HG03064 (cell line): Measurements from ENCODE around the gene ASS1.
"Not testable (repeated sequence)": the region's sequence is repeated elsewhere in the genome, so short reads cannot be mapped to it uniquely, and the experiment has no call there.

Experiments used
- ATAC-seq: cut with Tn5 transposase; IDR thresholded peaks from one replicate; pipeline ENCODE4 v1.9.1; 2021; ENCODE audit warnings: low read depth; ENCODE audit not compliant: unreplicated experiment

ASS1 gene

DNA sequence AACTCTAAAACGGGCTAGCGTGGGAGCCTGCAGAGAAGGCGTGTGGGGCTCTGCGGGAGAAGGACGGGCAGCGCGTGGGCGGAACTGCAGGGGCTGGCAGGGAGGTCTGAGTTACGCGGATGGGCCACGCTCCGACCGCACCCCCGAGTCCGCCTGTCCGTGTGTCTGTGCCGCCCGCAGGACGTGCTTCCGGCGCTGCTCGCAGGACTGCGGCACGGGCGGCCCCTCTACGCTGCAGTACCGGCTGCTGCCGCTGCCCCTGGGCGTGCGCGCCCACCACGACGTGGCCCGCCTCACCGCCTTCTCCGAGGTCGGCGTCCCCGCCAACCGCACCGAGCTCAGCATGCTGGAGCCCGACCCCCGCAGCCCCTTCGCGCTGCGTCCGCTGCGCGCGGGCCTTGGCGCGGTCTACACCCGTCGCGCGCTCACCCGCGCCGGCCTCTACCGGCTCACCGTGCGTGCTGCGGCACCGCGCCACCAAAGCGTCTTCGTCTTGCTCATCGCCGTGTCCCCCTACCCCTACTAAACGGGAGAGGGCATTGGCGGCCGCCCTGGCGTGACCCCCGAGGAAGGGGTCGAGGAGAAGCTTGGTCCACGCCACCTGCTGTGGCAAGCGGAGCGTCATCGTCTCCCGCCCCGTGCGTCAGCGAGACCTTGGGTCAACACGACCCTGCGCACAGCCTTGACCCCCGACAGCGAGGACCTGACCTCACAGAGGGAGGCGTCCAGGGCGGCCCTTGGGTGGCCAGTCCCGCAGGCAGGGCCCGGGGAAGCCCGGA, 11.4 kb upstream of the ASS1 start:
- ATAC-seq: no peak

DNA sequence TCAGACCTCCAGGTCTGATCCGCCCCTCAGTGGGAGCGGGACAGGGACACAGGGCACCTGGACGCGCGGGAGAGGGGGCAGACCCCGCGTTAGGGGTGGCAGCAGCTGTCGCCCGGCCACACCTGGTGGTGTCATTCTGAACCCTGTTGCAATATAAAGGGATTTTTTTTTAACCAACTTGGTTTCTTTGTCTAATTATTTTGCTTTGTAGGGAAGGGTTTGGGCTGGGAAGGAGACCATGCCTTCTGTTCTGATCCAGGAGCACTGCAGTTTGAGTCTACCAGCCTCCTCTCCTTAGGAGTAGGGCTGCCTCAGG, 10.9 kb upstream of the ASS1 start:
- ATAC-seq: no peak

DNA sequence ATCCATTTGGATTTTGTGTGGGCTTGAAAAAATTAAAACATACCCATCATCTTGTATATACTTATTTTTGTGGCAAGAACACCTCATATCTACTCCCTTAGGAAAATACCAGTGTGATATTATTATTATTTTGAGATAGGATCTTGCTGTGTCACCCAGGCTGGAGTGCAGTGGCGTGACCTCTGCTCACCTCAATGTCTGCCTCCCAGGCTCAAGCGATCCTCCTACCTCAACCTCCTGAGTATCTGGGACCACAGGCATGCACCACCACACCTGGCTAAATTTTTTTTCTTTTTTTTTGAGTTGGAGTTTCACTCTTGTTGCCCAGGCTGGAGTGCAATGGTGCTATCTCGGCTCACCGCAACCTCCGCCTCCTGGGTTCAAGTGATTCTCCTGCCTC, 10.1 kb upstream of the ASS1 start:
- ATAC-seq: not testable (repeated sequence)

DNA sequence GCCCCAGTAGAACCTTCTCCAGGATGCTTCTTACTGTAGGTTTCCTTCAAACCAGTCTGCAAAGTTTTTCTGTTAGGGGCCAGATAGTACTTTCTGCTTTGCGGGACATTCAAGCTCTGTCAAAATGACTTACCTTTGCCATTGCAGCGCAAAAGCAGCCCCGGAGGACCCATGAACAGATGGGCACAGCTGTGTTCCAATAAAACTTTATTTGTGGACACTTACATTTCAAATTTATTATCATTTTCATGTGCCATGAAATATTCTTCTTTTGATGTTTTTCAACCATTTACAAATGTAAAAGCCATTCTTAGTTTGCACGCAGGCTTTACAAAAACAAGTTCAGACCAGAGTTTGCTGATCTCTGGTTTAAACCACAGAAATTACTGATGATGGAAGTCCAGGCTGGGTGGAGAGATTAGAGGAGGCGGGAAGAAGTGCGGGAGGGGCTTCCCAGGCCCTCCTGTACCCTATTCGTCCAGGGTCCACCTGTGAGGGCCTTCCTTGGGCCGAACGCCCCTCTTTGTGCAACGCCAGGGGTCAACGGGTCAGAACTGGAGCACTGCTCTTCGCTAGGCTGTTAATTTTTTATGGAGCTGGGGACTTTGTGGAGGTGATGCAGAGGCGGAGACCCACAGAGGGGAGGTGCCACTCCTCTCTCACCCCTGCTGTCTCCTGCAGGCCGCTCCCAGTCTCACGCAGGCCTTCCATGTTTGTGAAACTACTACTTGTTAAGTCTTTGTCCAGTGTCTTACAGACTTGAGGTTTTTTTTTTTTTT, 7.6 kb upstream of the ASS1 start:
- ATAC-seq: no peak

DNA sequence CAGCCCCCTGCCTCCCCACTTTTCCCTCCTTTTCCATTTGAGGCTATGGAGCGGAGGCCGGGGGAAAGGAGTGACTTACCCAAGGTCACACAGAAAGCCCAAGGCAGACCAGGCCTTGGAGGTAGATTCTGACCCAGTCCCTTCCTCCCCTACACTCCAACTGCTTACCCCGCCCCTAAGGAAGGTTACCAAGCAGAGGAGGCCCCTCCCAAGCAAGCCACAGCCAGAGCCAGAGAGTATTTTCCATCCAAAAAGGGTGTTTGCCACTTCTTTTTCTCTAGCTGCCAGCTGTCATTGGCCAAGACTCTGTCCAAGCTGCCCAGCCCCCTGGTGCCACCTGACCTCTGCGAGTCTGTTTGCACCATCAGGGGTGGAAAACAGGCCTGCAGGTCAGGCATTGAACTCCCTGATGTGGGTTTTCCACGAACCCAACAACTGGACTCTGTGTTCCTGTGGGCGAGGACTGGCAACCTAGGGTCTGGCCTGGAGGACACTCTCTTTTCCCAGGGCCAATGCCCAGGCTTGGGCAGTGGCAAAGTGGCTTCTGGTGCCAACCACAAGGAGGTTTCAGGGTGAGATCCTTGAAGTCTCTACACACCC, 6.3 kb upstream of the ASS1 start:
- no peak for ATAC-seq

DNA sequence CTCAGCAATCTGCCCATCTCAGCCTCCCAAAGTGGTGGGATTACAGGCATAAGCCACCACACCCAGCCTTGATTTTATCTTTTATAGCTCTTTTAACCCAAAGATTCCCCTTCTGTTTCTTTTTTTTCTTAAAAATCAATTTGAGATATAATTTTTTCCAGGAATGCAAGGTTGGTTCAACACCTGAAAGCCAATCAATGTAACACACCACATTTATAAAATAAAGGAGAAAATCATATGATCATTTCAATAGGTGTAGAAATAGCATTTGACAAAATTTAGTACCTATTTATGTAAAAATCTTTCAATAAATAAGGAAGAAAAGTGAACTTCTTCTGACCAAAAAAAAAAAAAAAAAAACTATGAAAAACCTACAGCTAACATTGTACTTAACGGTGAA, 3.7 kb upstream of the ASS1 start:
- no peak for ATAC-seq

DNA sequence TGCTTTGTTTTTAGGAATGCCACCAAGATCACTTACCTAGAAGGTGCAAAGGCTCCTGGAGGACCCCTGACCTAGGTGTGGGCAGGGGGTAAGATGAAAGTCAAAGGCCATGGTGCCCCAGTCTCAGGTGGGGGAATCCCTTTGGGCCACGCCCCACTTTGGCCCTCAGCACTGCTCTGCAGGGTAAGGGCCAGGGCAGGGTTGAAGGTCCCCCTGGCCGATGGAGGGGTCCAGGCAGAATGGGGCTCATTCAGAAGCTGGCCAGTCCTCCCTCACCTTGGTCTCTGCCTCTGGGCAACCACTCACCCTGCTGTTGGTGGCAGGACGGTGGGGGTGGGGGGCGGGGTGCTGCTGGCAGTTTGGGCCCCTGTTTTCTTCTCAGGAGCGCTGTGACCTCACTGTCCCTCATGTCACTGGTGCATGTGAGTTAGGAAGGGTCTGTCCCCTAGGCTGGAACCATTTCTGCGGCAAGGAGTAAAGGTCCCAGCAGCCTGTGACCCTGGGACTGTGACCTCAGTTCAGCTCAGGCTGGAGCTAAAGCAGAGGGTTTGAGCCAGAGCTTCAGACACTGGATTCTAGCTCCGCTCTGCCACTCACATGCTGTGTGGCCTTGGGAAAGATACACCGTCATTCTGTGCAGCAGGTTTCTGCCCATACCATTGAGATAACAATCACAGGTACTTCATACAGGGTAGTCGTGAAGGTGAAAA, 1.9 kb upstream of the ASS1 start:
- no peak for ATAC-seq

DNA sequence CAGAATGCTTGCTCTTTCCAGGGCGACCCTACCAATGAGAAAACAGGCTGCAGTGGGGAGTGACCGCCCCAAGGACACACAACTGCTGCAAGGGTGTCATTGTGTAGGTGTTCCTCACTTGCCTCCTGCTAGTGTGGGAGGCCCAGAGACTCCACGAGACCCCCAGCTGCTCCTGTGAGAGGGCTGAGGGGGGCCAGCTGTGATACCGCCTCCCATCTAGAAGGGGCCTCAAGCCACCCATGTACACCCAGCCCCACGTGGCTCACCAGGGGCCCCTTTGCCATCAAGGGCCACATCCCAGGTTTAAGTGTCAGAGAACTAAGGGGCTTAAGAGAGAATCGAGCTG, 1.3 kb upstream of the ASS1 start:
- no peak for ATAC-seq

DNA sequence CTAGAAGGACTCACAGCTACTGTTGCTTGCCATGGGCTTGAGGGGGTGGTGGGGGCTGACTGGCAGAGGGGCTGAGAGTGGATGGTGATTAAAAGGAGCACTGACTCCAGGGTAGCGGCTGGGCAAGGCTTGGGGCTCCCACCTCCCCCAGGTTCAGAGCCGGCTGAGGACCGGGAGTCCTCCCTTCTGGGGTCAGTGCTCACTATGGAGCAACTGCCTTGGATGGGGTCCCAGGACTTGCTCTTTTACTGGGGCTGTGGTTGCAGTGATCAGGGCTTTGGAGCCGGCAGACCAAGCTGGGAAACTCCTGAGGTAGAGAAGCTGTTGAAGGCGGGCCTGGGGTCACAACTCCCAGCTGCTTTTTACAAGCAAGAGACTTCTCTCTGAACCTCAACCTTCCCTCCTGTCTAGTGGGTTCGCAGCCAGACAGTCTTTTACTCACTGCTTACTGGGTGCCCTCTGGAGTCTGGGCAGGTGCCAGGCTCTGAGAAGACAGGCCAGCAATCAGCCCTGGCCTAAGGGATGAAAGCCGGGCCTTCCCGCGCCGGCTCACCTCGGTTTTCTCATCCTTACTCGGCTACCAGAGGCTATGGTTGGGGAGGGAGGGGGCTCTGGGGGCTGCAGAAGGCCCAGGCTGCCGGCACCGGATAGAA, 795 bp upstream of the ASS1 start:
- no peak for ATAC-seq

DNA sequence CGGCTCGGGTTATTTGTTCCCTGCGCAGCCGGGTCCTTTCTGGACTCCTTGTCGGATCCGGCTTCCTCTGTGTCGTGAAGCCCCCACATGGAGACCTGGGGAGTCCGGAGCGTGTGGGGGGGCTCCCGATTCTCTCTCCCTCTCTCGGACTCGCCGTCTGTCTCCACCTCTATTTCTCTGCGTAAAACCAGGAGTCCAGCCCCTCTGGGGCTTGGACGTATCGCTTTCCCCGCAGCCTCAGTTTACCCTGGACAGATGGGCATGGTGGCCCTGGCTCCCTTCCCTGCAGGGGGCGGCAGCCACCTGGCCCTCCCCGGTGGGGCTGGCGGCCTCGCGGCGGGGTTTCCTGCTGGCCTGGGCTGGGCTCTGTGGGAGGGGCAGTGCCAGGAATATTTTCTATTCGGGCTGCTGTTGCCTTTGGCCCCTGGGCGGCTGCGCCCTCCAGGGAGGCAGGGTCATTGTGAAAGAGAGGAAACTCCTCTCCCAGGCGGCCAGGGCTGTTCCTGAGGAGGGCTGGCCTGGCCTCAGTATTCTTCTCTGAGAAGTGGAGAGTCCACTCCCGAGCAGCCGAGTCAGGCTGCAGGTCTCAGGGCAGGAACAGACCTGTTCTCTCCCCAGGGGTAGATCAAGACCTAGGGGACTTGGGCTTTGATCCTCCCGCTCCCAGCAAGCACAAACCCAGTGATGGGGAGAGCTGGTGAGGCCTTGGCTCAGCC, 665 bp downstream of the ASS1 start:
- ATAC-seq: no peak

DNA sequence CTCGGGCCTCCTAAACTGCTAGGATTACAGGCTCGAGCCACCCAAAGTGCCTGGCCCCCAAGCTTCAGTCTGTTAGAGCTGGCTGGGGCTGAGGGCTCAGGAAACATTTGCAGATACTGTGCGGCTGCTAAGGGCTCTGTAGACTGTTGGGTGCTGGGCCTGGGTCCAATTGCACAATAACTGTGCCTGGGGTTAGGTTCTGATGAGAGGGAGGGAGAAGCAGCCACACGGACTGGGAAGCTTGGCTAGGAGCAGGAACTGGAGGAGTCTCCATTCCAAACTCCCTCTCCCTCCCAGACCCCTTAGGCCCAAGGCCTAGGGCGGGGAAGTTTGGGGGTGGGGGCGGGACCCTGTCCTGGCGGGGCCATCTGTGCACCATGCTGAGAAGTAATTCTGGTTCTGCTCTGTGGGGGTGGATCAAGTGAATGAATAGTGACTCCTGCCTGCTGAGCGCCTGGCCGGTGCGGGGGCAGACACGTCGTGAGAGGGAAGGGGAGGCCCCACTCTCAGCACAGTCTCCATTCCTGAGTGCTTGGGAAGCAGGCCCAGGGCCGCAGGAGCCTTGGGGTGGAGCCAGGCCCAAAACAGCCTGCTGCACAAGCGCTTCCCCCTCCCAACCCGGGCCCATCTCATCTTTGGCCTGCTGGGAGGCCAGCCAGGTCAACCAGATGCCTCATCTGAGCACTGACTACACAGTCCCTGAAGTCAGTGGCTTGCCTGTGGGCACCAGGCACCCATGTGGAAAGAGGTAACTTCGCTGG, 1.5 kb downstream of the ASS1 start:
- no peak for ATAC-seq

DNA sequence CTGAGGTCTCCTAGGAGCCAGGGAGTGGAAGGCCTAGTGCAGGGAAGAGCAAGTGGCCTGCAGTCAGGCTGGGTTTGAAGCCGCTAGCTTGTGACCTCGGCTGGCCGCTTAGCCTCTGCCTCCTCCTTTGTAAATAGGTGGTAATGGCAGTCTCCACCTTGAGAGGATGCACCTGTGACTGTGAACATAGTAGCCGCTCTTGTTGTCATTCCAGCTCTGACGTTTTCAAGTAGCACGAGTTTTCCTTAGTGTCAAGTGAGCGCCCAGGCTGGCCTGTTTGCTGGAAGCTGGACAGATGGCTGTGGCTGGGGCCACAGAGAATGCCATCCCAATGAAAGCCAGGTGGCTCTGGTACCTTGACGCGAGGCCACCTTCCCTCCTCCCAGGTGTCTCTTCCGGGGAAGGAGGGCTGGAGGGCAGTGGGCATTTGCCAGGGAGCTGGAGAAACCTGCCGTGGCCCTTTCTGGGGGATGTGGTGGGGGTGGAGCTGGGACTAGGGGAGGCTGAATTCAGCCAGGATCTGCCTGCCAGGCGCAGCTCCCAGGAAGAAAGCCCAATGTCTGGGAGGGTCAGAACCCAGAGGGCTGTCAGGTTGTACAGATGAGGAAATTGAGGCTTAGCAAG, 2.5 kb downstream of the ASS1 start:
- no peak for ATAC-seq

DNA sequence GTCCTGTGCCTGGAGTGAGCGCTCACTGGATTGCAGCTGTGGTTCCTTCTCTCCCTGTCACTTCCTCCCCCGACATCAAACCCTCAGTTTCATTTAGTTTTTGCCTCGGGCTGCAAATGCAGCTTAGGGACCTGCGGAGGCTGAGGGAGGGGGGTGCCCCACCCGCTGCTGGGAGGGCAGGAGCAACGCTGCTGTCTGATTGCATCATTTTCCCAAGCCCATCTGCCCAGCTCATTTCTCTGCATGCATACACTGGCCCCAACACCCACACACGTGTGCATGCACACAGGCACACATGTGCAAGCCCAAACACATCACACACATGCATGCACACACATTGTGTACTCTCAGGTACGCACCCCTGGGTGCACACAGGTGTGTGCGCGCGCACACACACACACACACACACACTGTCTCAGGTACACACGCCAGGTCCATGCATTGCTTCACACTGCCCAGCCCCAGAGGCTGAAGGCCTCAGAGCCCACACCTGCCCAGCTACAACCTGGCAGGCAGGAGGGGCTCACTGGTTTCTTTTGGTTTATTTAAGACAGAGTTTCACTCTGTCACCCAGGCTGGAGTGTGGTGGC, 3.4 kb downstream of the ASS1 start:
- ATAC-seq: no peak

DNA sequence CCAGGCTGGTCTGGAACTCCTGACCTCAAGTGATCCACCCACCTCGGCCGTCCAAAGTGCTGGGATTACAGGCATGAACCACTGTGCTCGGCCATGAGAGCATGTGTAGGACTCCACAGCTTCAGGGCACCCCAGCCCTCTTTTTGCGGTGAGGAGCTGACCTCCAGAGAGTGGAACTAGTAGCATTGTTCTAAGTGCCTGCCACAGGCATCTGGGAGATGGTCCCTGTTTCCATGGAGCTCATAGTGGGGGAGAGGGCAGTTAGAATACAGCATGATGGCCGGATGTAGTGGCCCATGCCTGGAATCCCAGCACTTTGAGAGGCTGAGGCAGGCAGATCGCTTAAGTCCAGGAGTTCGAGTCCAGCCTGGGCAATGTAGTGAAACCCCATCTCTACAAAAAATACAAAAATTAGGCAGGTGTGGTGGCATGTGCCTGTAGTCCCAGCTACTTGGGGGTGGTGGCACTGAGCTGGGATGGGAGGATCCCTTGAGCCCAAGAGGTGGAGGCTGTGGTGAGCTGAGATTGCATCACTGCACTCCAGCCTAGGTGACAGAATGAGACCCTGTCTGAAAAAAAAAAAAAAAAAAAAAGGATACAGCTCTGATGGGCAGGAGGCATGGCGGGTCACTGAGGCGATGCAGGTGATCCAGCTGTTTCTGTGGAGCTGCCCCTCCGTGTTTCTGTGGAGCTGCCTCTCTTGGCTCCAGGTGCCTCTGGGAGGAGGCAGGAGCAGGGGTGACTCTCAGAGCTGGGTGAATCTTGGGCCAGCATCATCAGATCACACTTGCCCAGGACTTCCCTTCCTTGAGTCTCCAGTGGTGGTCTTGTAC, 4.2 kb downstream of the ASS1 start:
- ATAC-seq: no peak

DNA sequence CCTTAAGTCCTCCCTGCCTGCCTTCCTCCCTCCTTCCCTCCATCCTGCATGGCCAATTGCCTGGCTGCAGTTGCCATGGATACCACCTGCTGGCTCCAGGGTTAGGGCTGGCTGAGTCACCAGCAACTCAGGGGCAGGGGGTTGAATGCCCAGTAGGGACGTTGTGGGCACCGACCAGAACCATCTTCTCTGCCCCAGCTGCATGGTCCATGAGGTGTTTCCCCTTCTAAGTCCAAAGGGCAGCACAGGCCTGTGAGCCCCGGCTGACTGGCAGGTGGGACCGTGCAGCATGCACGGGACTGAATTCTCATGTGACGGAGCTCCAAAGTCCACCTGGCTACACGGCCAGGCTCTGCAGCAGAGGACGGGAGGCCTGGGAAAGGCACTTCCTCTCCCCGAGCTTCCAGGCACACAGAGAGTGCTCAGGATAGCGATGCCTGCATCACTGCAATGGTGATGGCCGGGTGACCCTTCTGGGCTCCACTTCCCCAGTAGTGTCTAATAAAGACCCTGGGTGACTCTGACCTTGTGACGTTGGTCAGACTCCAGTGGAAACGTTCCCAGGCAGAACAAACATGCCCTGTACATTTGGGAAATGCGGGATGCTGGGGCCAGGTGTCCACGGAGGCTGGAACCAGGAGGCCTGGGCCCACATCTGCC, 5.7 kb downstream of the ASS1 start:
- ATAC-seq: no peak

DNA sequence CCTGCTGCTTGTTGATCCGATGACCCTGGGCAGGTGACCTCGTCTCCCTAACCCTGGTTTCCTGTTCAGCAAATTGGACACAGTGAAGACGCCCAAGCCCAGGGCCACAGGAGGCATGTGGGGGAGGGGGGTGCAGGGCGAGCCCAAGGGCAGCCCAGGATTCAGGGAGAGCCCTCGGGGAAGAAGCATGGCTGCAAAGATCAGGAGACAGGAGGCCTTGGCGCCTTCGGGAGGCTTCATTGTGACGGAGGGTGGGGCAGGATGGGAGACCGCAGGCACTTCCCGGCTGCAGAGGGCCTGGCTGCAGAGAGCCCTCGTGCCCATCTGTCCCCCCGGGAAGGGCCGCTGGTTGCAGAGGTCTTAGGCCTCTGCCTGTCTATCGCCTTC, 6.2 kb downstream of the ASS1 start:
- no peak for ATAC-seq
